HCT116 (cell line): ENCODE data around the gene FKBP5.

ENCODE experiments used
- ELF1 ChIP-seq: IDR thresholded peaks from 2 replicates; pipeline ENCODE4 v1.6.1; 2012; ENCODE audit warnings: low read depth, borderline replicate concordance
- EZH2 ChIP-seq: fragments of 200-600 bp; sonication (generic); IDR thresholded peaks from 2 replicates; pipeline ENCODE4 v1.6.1; 2017; ENCODE audit warnings: antibody characterized with exemption, mixed run types
- EZH2phosphoT487 ChIP-seq: fragments of 200-600 bp; IDR thresholded peaks from 2 replicates; pipeline ENCODE4 v1.6.1; 2018; ENCODE audit warnings: antibody characterized with exemption, borderline replicate concordance
- POLR2A ChIP-seq: IDR thresholded peaks from 2 replicates; pipeline ENCODE4 v1.7.0; 2011; ENCODE audit warnings: borderline replicate concordance; ENCODE audit not compliant: insufficient read depth, insufficient read length; ENCODE audit errors: extremely low read depth
- POLR2AphosphoS5 ChIP-seq: IDR thresholded peaks from 2 replicates; pipeline ENCODE4 v1.6.1; 2011; ENCODE audit warnings: mild to moderate bottlenecking, low read depth, low read length, moderate library complexity
- RAD21 ChIP-seq: IDR thresholded peaks from 2 replicates; pipeline ENCODE4 v1.6.1; 2012; ENCODE audit warnings: low read depth, mild to moderate bottlenecking
- SP1 ChIP-seq: IDR thresholded peaks from 2 replicates; pipeline ENCODE4 v1.6.1; 2012; ENCODE audit warnings: low read depth
- SRF ChIP-seq: IDR thresholded peaks from 2 replicates; pipeline ENCODE4 v1.6.1; 2012; ENCODE audit warnings: low read depth
- YY1 ChIP-seq: IDR thresholded peaks from 2 replicates; pipeline ENCODE4 v1.6.1; 2011; ENCODE audit warnings: low read length, low read depth, moderate library complexity, mild to moderate bottlenecking; ENCODE audit not compliant: insufficient replicate concordance; ENCODE audit errors: extremely low read depth
- ZNF274 ChIP-seq: fragments of 200-500 bp; sonication (Bioruptor generic); IDR thresholded peaks from 2 replicates; pipeline ENCODE4 v1.6.1; 2014; ENCODE audit warnings: mild to moderate bottlenecking, low read depth, low read length, inconsistent platforms
- TF ChIP-seq, protein P1 (sequence below), 3 experiments: fragments of 200-600 bp in 1 of 3; sonication (generic) in 1 of 3; IDR thresholded peaks in 2 of 3; conservative IDR thresholded peaks in 1 of 3; 2 replicates each; pipeline ENCODE4 v1.5.1; 2012 to 2017; ENCODE audit warnings: low read depth in 2 of 3, low read length in 2 of 3, antibody characterized with exemption in 1 of 3, borderline replicate concordance in 1 of 3, control low read depth in 1 of 3, mild to moderate bottlenecking in 1 of 3, mixed read lengths in 1 of 3, mixed run types in 1 of 3, moderate library complexity in 1 of 3; ENCODE audit not compliant: insufficient read depth in 1 of 3
- TF ChIP-seq, protein P2 (sequence below): IDR thresholded peaks from 2 replicates; pipeline ENCODE4 v1.6.1; 2012; ENCODE audit warnings: low read depth
- TF ChIP-seq, protein P3 (sequence below): IDR thresholded peaks from 2 replicates; pipeline ENCODE4 v1.6.1; 2012

DNA sequence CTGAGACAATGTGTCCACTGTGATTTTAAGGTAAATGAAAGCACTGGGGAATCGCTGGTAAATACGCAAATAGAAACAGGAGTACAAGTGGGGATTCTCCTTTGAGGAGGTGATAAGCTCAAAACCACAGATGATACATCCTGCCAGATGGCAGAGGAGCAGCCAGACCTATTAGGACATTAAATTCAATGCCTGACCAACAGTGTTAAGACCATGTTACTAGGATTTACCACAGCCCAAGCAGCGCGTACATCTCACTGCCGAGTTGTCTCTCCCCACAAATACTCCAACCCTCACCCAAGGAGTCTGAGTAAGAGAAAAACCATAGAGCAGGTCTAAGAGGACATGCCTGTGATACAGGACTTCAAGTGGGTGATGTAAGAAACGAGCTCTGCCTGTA lies 107.1 kb downstream of the FKBP5 start:
- TF ChIP-seq, protein P1, sequence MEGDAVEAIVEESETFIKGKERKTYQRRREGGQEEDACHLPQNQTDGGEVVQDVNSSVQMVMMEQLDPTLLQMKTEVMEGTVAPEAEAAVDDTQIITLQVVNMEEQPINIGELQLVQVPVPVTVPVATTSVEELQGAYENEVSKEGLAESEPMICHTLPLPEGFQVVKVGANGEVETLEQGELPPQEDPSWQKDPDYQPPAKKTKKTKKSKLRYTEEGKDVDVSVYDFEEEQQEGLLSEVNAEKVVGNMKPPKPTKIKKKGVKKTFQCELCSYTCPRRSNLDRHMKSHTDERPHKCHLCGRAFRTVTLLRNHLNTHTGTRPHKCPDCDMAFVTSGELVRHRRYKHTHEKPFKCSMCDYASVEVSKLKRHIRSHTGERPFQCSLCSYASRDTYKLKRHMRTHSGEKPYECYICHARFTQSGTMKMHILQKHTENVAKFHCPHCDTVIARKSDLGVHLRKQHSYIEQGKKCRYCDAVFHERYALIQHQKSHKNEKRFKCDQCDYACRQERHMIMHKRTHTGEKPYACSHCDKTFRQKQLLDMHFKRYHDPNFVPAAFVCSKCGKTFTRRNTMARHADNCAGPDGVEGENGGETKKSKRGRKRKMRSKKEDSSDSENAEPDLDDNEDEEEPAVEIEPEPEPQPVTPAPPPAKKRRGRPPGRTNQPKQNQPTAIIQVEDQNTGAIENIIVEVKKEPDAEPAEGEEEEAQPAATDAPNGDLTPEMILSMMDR (IDR thresholded peaks at IDR 0.05 in 2 of 3, conservative IDR thresholded peaks at IDR 0.05 in 1 of 3; ENCODE audit: borderline replicate concordance in 1 of 3, insufficient read depth in 1 of 3, low read depth in 2 of 3, low read length in 2 of 3), result no peak
- TF ChIP-seq EZH2 (no peak), SP1 (no peak), POLR2A (no peak), SRF (no peak), YY1 (no peak), POLR2AphosphoS5 (no peak), EZH2phosphoT487 (no peak), RAD21 (no peak), ZNF274 (no peak), ELF1 (no peak)
- TF ChIP-seq, protein P2, sequence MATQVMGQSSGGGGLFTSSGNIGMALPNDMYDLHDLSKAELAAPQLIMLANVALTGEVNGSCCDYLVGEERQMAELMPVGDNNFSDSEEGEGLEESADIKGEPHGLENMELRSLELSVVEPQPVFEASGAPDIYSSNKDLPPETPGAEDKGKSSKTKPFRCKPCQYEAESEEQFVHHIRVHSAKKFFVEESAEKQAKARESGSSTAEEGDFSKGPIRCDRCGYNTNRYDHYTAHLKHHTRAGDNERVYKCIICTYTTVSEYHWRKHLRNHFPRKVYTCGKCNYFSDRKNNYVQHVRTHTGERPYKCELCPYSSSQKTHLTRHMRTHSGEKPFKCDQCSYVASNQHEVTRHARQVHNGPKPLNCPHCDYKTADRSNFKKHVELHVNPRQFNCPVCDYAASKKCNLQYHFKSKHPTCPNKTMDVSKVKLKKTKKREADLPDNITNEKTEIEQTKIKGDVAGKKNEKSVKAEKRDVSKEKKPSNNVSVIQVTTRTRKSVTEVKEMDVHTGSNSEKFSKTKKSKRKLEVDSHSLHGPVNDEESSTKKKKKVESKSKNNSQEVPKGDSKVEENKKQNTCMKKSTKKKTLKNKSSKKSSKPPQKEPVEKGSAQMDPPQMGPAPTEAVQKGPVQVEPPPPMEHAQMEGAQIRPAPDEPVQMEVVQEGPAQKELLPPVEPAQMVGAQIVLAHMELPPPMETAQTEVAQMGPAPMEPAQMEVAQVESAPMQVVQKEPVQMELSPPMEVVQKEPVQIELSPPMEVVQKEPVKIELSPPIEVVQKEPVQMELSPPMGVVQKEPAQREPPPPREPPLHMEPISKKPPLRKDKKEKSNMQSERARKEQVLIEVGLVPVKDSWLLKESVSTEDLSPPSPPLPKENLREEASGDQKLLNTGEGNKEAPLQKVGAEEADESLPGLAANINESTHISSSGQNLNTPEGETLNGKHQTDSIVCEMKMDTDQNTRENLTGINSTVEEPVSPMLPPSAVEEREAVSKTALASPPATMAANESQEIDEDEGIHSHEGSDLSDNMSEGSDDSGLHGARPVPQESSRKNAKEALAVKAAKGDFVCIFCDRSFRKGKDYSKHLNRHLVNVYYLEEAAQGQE, result no peak
- TF ChIP-seq, protein P3, sequence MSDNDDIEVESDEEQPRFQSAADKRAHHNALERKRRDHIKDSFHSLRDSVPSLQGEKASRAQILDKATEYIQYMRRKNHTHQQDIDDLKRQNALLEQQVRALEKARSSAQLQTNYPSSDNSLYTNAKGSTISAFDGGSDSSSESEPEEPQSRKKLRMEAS, result no peak
